Measurements from ENCODE around the gene HSPA8. TPM values are rescaled to one million over a fixed set of nuclear protein-coding genes. Genes with fewer than 3 reads are reported as not detected.

HSPA8 gene
- total and polyA plus RNA-seq, 2 experiments from 2014 or later: 708 to 2,414 TPM

GRCh38 chr11:123086305-123086704, 24.4 kb upstream of the HSPA8 start:
- Histone ChIP-seq H3K9ac (no peak overlapping the region), H3K27me3 (replicated peaks; ENCODE audit: insufficient read depth) (no peaks in the 10 kb centered on the region), H4K20me1 (ENCODE audit: insufficient read depth) (peaks cover 4% of the 10 kb centered on the region; the same call in 1 of the 2 replicates), H3K4me1 (ENCODE audit: insufficient read depth) (peaks cover 18% of the 10 kb centered on the region), H3K4me2 (ENCODE audit: unreplicated experiment) (no peak overlapping the region), H2AFZ (no peak overlapping the region), H3K79me2 (ENCODE audit: insufficient read depth) (peaks cover 95% of the 10 kb centered on the region), H3K9me2 (ENCODE audit: insufficient read depth) (no peaks in the 10 kb centered on the region), H3K9me3 (ENCODE audit: low read depth) (no peaks in the 10 kb centered on the region), H3F3A (ENCODE audit: insufficient read depth) (peaks cover 83% of the 10 kb centered on the region), H3K27ac (peak overlapping the region; percentile 96), H3K36me3 (ENCODE audit: low read depth) (peaks cover 47% of the 10 kb centered on the region), H3K4me3 (no peak overlapping the region)
- 57 to 62% methylated on average over 1 of the region's 1 CpG for WGBS, 2 experiments (ENCODE audit: low coverage in 1 of 2, low lambda C conversion rate in 2 of 2, missing lambda C conversion rate in 2 of 2)
- no peak for DNase-seq
- TF ChIP-seq EZH2phosphoT487 (IDR thresholded peaks at IDR 0.05; ENCODE audit: insufficient read depth, low read depth) (no peak), EZH2 (IDR thresholded peaks at IDR 0.05; ENCODE audit: insufficient read depth, poor library complexity, severe bottlenecking) (no peak)
- in situ Hi-C loops (cut with MboI): no loop called here

- peaks cover 54% of the 10 kb centered on the region for H3K36me3 ChIP-seq (ENCODE audit: low read depth)
- in situ Hi-C loops (cut with MboI): no loop called here
- H3K27ac ChIP-seq: peak overlapping the region; percentile 96
- TF ChIP-seq EZH2phosphoT487 (IDR thresholded peaks at IDR 0.05; ENCODE audit: insufficient read depth, low read depth) (no peak), EZH2 (IDR thresholded peaks at IDR 0.05; ENCODE audit: insufficient read depth, poor library complexity, severe bottlenecking) (no peak)
- H3K79me2 ChIP-seq (ENCODE audit: insufficient read depth): peaks cover 95% of the 10 kb centered on the region
- no peak overlapping the region for H3K4me3 ChIP-seq
- peaks cover 83% of the 10 kb centered on the region for H3F3A ChIP-seq (ENCODE audit: insufficient read depth)
- H4K20me1 ChIP-seq (ENCODE audit: insufficient read depth): peaks cover 4% of the 10 kb centered on the region; the same call in 1 of the 2 replicates
- no peak overlapping the region for H3K9ac ChIP-seq
- peaks cover 18% of the 10 kb centered on the region for H3K4me1 ChIP-seq (ENCODE audit: insufficient read depth)
- no peaks in the 10 kb centered on the region for H3K9me2 ChIP-seq (ENCODE audit: insufficient read depth)
- no peak overlapping the region for H2AFZ ChIP-seq
- H3K4me2 ChIP-seq (ENCODE audit: unreplicated experiment): no peak overlapping the region
- H3K27me3 ChIP-seq (replicated peaks; ENCODE audit: insufficient read depth): no peaks in the 10 kb centered on the region
- no peaks in the 10 kb centered on the region for H3K9me3 ChIP-seq (ENCODE audit: low read depth)
- WGBS, 2 experiments (ENCODE audit: low coverage in 1 of 2, low lambda C conversion rate in 2 of 2, missing lambda C conversion rate in 2 of 2): 90 to 93% methylated on average over 5 of the region's 5 CpGs
- DNase-seq: no peak
Measured at GRCh38 chr11:123085497-123085896, 23.6 kb upstream of the HSPA8 start.

- no peaks in the 10 kb centered on the region for H3K27me3 ChIP-seq (replicated peaks; ENCODE audit: insufficient read depth)
- TF ChIP-seq EZH2phosphoT487 (IDR thresholded peaks at IDR 0.05; ENCODE audit: insufficient read depth, low read depth): no peak
- no peak for TF ChIP-seq EZH2 (IDR thresholded peaks at IDR 0.05; ENCODE audit: insufficient read depth, poor library complexity, severe bottlenecking)
- H3K4me1 ChIP-seq (ENCODE audit: insufficient read depth): peaks cover 18% of the 10 kb centered on the region
- peaks cover 94% of the 10 kb centered on the region for H3K79me2 ChIP-seq (ENCODE audit: insufficient read depth)
- H2AFZ ChIP-seq: no peak overlapping the region
- peaks cover 64% of the 10 kb centered on the region for H3K36me3 ChIP-seq (ENCODE audit: low read depth)
- no peaks in the 10 kb centered on the region for H3K9me2 ChIP-seq (ENCODE audit: insufficient read depth)
- no peak for DNase-seq
- H3K9ac ChIP-seq: peak overlapping the region; percentile 67
- in situ Hi-C loops (cut with MboI): no loop called here
- H3K27ac ChIP-seq: peak overlapping the region; percentile 96
- no peak overlapping the region for H3K4me3 ChIP-seq
- peaks cover 83% of the 10 kb centered on the region for H3F3A ChIP-seq (ENCODE audit: insufficient read depth)
- WGBS, 2 experiments (ENCODE audit: low coverage in 1 of 2, low lambda C conversion rate in 2 of 2, missing lambda C conversion rate in 2 of 2): 97 to 99% methylated on average over 7 of the region's 7 CpGs
- H4K20me1 ChIP-seq (ENCODE audit: insufficient read depth): peaks cover 4% of the 10 kb centered on the region; the same call in 1 of the 2 replicates
- no peaks in the 10 kb centered on the region for H3K9me3 ChIP-seq (ENCODE audit: low read depth)
- H3K4me2 ChIP-seq (ENCODE audit: unreplicated experiment): no peak overlapping the region
Measured at GRCh38 chr11:123084454-123084853, 22.5 kb upstream of the HSPA8 start.

GRCh38 chr11:123083623-123084029, 21.7 kb upstream of the HSPA8 start:
- TF ChIP-seq EZH2 (IDR thresholded peaks at IDR 0.05; ENCODE audit: insufficient read depth, poor library complexity, severe bottlenecking) (no peak), EZH2phosphoT487 (IDR thresholded peaks at IDR 0.05; ENCODE audit: insufficient read depth, low read depth) (no peak)
- H3K36me3 ChIP-seq (ENCODE audit: low read depth): peaks cover 72% of the 10 kb centered on the region
- no peaks in the 10 kb centered on the region for H3K9me3 ChIP-seq (ENCODE audit: low read depth)
- H3K4me2 ChIP-seq (ENCODE audit: unreplicated experiment): peak overlapping the region; percentile 31
- no peaks in the 10 kb centered on the region for H3K9me2 ChIP-seq (ENCODE audit: insufficient read depth)
- no peak overlapping the region for H2AFZ ChIP-seq
- H3K9ac ChIP-seq: peak overlapping the region; percentile 67
- H4K20me1 ChIP-seq (ENCODE audit: insufficient read depth): peaks cover 4% of the 10 kb centered on the region; the same call in 1 of the 2 replicates
- H3K4me3 ChIP-seq: no peak overlapping the region
- H3F3A ChIP-seq (ENCODE audit: insufficient read depth): peaks cover 88% of the 10 kb centered on the region
- H3K27ac ChIP-seq: peak overlapping the region; percentile 96
- H3K4me1 ChIP-seq (ENCODE audit: insufficient read depth): peaks cover 18% of the 10 kb centered on the region
- peak; percentile 97 for DNase-seq
- 1 to 3% methylated on average over 4 of the region's 4 CpGs for WGBS, 2 experiments (ENCODE audit: low coverage in 1 of 2, low lambda C conversion rate in 2 of 2, missing lambda C conversion rate in 2 of 2)
- H3K27me3 ChIP-seq (replicated peaks; ENCODE audit: insufficient read depth): no peaks in the 10 kb centered on the region
- in situ Hi-C loops (cut with MboI): no loop called here
- H3K79me2 ChIP-seq (ENCODE audit: insufficient read depth): peaks cover 93% of the 10 kb centered on the region
